Amygdala (tissue), 56 donors: Measurements from ENCODE around the gene CACNA1E.

ENCODE experiments used
- DNase-seq, 56 donors: peaks; one replicate each; lab custom pipeline; 2025; lab: John Stamatoyannopoulos, UW

CACNA1E gene

DNA sequence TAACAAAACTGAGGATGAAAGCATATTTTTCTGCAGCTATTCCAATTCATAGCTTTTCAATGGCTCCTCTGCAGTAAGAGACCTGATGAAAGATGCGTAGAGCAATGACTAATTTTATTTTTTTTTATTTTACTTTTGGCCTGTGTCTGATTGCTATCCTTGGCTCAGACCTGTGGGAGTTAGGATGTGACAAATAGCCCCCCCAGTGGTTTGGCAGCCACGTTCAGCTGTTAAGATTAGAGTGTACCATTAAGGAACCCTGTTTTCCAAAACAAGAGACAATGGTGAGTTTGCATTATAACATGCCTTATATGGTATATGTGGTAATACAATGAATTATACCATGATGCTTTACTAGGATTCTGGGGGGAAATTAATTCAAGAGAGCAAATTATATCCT lies 264.7 kb downstream of the CACNA1E start:
- no peak for DNase-seq

GRCh38 chr1:181754103-181754502 lies 270.8 kb downstream of the CACNA1E start:
- DNase-seq = no peak

GRCh38 chr1:181759481-181759880 lies 276.2 kb downstream of the CACNA1E start:
- no peak for DNase-seq

DNA sequence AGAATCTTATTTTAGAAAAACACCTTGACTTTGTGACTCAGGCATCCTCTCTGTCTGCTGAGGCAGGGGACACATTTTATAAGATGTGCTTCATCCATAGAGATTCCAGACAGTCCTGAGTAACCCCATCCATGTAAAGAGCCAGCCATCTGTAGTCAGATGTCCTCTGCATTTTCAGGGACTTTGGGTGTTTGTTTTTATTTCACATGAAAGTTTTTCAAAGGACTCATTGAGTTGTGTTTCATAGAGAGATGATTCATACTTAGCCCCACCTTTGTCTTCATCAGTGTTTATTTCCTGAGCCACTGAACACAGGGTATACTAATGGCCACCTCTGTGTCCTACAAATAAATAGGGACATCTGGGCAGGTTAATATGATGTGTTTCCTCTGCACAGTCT lies 280.4 kb downstream of the CACNA1E start:
- DNase-seq = no peak

- DNase-seq = no peak
These were observed 282.2 kb downstream of the CACNA1E start for GRCh38 chr1:181765451-181766026.

GRCh38 chr1:181767001-181767708 lies 283.8 kb downstream of the CACNA1E start:
- DNase-seq = no peak

DNA sequence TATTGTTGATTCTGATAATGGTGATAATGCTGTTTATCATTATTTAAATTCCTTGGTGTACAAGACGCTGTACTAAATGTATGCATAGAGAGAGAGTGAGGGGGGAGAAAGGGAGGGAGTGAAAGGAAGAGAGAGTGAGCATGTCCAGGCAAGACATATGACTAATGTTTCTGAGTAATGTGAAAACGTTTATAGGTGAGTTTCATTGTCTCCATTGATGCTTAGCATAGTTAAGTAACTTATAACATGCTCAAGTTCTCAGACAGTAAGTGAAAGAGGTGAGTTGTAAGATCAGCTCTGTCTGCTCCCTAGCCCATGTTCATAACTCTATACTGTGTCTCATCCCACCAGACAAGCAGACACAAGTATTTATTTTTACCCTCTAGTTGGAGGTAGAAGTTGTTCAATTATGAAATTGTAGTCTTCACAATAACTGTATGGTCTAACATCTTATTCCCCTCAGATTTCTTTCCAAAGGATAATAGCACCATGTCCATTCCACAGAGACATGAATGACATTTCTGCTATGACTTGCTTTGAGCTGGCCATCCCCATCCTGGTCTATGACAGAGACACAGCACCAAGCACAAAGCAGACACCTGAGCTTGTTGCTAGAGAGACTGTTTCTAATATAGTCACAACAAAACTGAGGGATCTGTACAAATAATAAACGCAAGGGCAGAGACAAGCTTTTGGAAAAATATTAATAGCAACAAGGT lies 285.1 kb downstream of the CACNA1E start:
- DNase-seq = no peak

- DNase-seq = no peak
These were observed 285.6 kb downstream of the CACNA1E start for GRCh38 chr1:181768930-181769280.

DNA sequence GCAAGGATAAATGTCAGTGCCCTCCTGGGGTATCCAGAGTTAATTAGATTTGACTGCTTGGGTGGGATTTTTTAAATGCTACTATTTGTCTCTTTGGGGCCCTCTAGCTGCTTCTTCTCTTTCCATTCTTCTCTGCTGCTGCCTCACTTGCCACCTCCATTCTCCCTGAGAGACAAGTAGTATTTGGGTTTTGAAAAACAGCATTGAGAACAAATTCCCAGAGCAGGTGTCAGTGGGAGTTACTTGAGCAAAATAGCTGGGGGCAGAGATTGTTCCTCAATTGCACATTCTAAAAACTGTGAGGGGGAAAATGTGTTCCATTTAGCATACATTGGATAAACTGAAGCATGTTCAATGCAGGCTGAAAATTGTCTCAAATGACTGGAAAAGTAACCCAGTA lies 286.5 kb downstream of the CACNA1E start:
- DNase-seq = peak in 2 of 56 donors; percentile 5 to 27

- DNase-seq = no peak
These were observed 289.4 kb downstream of the CACNA1E start for GRCh38 chr1:181772714-181773113.

DNA sequence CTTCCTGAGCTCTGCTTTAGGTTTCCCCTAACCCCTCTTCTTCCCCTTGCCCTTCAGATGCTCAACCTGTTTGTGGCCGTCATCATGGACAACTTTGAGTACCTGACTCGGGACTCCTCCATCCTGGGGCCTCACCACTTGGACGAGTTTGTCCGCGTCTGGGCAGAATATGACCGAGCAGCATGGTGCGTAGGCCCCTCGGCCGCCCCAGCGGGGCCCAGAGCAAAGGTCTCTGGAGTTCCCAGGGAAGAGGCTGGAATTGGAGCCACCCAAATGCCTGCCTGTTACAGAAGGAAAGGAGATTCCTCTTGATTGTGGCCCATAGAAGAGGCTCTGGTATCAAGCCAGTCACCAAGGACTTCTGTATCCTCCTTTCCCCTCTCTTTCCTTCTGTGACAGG lies 292.7 kb downstream of the CACNA1E start:
- no peak for DNase-seq

DNA sequence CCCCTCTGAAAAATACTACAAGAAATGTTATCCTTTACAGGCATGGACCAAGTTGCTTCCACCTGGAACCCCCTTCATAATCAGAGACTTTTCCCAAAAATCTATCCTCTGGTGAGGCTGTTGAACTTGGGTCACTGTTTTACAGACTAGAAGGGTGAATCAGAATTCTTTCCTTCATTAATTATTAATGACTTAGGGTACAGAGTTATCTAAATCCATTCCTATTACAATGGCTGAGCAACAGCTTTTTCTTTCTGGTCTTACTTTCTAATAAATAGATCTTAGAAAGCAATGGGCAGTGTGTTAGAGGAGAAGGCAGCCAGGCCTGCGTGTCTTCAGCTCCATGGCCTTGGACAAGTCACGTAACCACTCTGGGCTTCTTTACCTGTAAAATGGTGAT lies 294.0 kb downstream of the CACNA1E start:
- DNase-seq = no peak

DNA sequence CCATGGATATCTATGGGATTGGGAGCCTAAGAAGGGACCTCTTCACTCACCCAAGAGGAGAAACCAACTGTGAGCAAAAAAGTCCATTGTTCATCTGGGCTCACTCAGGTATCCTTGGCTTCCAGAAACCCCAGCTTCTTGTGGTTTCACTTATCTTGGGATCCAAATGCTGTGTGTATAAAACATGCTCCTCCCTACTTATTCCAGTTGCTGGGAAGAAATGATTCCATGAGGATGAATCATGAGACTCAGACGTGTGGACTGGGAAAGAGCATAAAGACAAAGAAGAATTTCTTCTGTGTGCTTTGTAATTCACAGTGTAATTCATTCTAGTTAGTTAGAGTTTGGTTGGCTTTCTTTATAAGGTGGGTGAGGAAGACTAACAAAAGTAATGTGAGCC lies 294.5 kb downstream of the CACNA1E start:
- DNase-seq = no peak

- DNase-seq = peak in 1 of 56 donors; percentile 4
These were observed 295.4 kb downstream of the CACNA1E start for GRCh38 chr1:181778640-181779260.

DNA sequence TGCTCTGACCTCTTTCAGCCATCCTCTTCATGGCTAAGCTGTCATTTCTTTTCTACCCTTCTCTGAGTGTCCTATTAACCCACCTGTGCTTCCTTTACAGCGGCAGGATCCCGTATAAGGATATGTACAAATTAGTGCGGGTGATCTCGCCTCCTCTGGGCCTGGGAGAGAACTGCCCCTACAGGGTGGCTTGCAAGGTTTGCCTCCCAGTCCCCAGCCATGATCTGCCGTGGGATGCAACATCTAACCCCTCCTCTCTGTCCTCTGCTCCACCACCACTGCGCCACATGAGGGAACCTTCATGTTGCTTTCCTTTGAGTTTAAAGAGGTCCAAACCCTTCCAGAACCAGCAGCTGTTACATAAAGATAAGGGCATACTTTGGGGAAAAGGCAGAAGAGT lies 296.0 kb downstream of the CACNA1E start:
- no peak for DNase-seq

DNA sequence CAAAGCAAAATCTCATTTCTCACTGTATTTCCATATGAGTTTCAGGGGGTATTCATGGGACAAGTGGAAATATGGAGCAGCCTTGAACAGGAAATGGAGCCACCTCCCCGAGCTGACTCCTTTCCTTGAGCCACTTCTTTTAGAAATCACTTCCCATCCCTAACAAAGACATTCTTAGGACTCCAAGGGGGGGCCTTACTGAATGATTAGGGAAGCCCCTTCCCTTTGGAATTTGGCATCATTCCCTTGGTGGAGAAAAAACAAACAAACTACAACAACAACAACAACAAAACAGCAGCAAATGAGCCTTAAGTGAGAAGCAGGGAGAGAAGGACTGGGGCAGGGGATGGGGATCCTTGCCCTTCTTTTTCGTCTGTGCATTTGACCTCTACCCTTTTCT lies 299.9 kb downstream of the CACNA1E start:
- DNase-seq = no peak

DNA sequence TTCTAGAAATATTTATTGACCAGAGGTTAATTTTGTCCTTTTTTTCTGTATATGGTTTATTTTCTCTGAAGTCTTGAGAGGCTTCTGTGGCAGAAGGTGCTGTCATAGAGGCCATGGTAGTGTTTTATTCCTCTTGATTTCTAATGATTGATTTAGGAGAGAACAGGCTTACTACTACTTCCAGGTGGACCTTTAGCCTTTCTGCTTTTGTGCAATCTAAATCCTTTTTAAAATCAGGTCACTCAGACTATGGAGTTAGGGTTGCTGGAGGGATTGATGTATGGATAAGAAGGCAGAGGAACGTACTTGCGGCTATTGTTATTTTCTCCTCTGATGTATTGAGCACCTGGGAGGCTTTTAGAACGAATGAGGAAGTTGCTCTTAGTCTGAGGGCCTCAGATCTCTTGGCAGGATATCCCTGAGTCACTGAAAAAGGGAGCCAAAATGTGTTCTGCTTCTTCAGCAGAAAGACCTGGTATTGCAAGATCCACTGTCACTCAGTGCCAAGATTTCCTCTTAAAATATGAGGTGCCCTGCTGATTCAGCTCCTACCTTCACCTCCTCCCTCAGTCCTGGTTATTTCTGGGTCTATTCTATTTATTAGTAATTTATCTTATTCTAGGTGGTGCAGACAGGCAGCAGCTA lies 300.8 kb downstream of the CACNA1E start:
- peak in 1 of 56 donors; percentile 9 for DNase-seq

- DNase-seq = peak in 7 of 56 donors; percentile 10 to 27 (median 12)
These were observed 306.1 kb downstream of the CACNA1E start for GRCh38 chr1:181789395-181789794.

DNA sequence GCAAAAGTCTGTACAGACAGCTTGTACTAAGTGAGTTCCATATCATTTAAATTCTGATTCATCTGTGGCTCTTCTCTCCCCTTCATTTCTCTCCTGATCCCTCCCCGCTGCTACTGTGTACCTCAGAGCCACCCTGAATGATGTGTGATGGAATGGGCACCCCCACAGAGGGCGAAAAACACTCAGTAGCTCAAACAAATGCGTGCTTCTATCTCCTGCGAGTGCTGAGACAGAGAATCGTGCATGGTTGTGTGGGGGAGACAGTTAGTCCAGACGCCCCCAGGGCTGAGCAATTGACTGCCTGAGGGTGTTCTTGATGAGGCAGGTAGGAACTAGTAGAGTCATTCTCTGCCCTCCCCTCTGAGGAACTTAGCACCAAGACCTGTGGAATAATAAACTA lies 308.4 kb downstream of the CACNA1E start:
- peak in 2 of 56 donors; percentile 16 to 40 for DNase-seq

DNA sequence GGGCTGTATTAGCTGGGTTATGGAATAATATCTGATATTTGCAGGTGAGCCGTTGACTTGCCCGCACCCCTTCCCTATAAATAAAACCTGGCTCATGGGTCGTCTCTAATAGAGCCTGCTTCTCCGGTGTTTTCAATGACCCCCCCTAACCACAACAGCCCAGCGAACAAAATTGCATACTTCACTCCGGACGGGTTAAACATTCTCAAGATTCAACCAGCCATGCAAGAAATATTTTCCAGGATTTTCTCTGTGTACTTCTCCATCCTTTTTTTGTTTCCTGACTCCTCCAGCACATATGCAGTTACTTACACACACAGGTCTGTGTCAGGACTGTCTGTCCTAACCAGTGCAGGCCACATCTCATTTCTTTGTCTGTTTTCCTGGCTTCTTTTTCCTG lies 310.5 kb downstream of the CACNA1E start:
- DNase-seq = no peak

- DNase-seq = no peak
These were observed 311.0 kb downstream of the CACNA1E start for GRCh38 chr1:181794332-181794731.
